GM12865 (cell line): ENCODE data around the gene CFAP52.
"Not testable (repeated sequence)": the region's sequence is repeated elsewhere in the genome, so short reads cannot be mapped to it uniquely, and the experiment has no call there.

Experiments
- DNase-seq: peaks from one replicate; pipeline ENCODE4 v3.0.0; 2010; ENCODE audit warnings: low read depth
- H3K4me3 ChIP-seq: 2 replicates; pipeline ENCODE4 v1.5.1; 2011; ENCODE audit warnings: mild to moderate bottlenecking, low read depth, low read length, control low read depth
- TF ChIP-seq, protein P1 (sequence below): IDR thresholded peaks from 2 replicates; pipeline ENCODE4 v1.5.1; 2011; ENCODE audit warnings: low read length, control low read depth, low read depth, inconsistent platforms; ENCODE audit not compliant: insufficient read depth; ENCODE audit errors: missing control alignments

Gene CFAP52

DNA sequence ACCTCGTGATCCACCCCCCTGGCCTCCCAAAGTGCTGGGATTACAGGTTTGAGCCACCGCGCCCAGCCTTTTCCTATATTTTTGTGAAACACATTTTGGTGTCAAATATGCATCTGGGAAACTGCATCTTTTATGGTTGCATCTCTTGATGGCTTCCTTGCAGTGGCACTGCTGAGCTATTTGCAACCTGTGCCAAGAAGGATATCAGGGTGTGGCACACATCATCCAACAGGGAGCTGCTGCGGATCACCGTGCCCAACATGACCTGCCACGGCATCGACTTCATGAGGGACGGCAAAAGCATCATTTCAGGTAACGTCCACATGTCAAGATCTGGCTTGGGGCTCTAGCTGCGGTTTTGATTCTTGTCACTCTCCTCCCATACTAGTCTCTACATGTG, 52.1 kb downstream of the CFAP52 start:
- DNase-seq = no peak
- H3K4me3 ChIP-seq = no peak overlapping the region
- TF ChIP-seq, protein P1, sequence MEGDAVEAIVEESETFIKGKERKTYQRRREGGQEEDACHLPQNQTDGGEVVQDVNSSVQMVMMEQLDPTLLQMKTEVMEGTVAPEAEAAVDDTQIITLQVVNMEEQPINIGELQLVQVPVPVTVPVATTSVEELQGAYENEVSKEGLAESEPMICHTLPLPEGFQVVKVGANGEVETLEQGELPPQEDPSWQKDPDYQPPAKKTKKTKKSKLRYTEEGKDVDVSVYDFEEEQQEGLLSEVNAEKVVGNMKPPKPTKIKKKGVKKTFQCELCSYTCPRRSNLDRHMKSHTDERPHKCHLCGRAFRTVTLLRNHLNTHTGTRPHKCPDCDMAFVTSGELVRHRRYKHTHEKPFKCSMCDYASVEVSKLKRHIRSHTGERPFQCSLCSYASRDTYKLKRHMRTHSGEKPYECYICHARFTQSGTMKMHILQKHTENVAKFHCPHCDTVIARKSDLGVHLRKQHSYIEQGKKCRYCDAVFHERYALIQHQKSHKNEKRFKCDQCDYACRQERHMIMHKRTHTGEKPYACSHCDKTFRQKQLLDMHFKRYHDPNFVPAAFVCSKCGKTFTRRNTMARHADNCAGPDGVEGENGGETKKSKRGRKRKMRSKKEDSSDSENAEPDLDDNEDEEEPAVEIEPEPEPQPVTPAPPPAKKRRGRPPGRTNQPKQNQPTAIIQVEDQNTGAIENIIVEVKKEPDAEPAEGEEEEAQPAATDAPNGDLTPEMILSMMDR = no peak

DNA sequence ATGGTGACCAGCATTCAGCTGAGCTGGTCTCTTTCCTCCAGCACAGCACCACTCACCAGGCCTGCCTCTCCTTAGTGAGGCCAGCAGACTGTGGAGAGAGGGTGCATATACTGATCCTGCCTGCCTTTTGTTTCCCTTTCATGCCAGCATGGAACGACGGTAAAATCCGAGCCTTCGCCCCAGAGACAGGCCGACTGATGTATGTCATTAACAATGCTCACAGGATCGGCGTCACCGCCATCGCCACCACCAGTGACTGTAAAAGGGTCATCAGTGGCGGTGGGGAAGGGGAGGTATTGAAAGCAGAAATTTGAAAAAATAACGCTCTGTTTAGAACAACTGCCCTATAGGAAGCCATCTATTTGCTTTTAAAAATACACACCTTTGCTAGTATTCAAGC, 56.3 kb downstream of the CFAP52 start:
- TF ChIP-seq, protein P1 = no peak
- no peak for DNase-seq
- H3K4me3 ChIP-seq = no peak overlapping the region

DNA sequence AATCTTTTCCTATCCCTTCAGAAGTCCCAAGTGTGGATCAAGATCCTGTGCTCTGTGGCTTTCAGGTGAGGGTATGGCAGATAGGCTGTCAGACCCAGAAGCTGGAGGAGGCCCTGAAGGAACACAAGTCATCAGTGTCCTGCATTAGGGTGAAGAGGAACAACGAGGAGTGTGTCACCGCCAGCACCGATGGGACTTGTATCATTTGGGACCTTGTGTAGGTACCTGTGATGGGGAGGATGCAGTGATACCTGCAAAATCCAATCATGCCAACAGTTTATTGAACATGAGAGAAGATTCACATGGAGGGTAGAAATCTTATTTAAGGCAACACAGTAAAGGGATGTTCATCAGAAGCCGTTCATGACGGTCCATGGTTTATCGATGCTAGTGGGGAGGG, 58.9 kb downstream of the CFAP52 start:
- DNase-seq = no peak
- H3K4me3 ChIP-seq = no peak overlapping the region

DNA sequence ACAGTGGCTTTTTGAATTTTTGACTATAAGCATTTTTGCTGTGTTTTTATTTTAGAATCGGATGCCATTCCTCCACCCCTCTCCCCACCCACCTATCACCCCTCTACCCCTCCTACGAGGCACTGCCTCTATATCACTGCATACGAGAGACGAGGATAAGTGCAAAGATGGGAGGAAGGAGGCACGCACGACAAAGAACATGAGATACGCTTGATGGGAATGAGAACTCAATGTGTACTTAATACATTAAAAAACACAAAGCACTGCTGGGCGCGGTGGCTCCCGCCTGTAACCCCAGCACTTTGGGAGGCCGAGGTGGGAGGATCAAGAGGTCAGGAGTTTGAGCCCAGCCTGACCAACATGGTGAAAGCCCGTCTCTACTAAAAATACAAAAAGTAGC, 60.1 kb downstream of the CFAP52 start:
- TF ChIP-seq, protein P1 = no peak
- H3K4me3 ChIP-seq = no peak overlapping the region
- DNase-seq = no peak

More for the DNA sequence above, 58.9 kb downstream of the CFAP52 start:
- TF ChIP-seq, protein P1 = no peak

DNA sequence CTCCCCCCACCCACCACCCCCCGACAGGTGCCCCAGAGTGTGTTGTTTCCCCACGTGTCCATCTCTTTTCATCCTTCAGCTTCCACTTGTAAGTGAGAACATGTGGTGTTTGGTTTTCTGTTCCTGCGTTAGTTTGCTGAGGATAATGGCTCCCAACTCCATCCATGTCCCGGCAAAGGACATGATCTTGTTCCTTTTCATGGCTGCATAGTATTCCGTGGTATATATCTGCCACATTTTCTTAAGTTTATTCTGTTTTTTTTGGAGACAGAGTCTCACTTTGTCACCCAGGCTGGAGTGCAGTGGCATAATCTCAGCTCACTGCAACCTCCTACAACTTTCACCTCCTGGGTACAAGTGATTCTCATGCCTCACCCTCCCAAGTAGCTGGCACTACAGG, 63.9 kb downstream of the CFAP52 start:
- not testable (repeated sequence) for DNase-seq, H3K4me3 ChIP-seq

DNA sequence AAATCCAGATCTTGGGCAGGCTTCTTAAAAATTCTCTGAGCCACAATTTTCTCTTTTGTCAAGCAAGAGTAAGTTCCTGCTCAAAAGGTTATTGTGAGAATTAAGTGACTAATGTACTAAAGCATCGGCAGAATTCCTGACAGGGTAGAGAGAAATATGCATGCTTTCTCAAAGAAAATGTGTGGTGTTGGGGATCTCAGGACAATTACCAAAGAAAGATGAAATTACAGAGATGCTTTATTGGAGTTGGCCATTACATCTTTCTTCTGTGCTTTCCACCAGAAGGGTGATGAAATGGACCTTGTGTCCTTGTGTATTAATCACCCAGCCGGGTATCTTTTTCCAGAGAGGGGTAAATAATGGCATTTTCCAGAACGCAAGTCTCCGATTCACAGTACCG, 67.2 kb downstream of the CFAP52 start:
- DNase-seq = no peak
- TF ChIP-seq, protein P1 = no peak
- no peak overlapping the region for H3K4me3 ChIP-seq

DNA sequence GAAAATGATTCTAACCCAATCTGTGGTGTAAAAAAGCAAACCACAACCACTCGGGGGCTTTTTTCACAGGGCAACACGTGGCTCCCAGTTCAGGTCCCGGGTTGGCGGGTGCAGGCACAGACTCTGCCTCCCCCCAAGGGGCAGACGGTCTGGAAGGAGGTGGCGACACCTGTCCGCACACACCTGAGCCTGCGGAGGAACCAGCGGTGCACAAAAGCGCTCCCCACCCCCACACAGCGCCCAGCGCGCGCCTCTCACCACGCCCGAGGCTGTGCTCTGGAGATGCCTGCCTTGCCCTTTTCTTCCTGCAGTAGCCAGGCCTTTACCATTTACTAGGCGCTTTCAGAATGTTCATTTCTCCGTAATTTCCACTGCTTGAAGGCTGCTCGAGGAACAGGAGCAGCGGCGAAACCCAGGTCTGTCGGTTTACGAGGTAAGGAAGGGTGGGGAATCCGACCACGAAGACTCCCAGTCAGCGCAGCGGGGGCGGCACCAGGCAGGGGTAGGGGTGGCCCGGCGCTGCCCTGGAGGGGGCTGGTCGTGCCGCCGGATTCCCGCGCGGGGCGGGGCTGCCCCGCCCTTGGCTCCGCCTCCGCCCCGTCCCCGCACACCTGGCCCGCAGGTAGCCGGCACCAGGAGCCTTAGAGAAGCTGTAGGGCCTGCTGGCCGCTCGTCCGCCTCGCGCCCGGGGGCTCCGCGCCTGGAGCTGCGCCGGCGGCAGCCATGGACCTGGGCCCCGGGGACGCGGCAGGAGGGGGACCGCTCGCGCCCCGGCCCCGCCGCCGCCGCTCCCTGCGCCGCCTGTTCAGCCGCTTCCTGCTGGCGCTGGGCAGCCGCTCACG, 68.7 kb downstream of the CFAP52 start, which contains the start of gene USP43:
USP43 (plus strand) TSS at position 608 of the 842 bp plus-strand sequence; CDS start at position 724, 116 bp downstream.
- no peak for DNase-seq
- TF ChIP-seq, protein P1 = no peak
- H3K4me3 ChIP-seq = peak within 1 kb of the TSS; percentile 17
